H9 (cell line): Measurements from ENCODE around the gene TMEM238. TPM values are rescaled to one million over a fixed set of nuclear protein-coding genes. Genes with fewer than 3 reads are reported as not detected.

Source experiments
- DNase-seq: peaks from one replicate; pipeline ENCODE4 v3.0.0-alpha.2; 2017
- H2AFZ ChIP-seq: one replicate; pipeline ENCODE4 v1.6.1; 2013; ENCODE audit warnings: mild to moderate bottlenecking, low read length, control low read depth, moderate library complexity
- H2AK5ac ChIP-seq: 2 replicates; pipeline ENCODE4 v1.6.1; 2013; ENCODE audit warnings: low read length, control low read depth, mixed read lengths; ENCODE audit not compliant: insufficient read length
- H2BK120ac ChIP-seq: one replicate; pipeline ENCODE4 v1.6.1; 2013; ENCODE audit warnings: low read depth, mild to moderate bottlenecking, low read length, control low read depth, inconsistent platforms; ENCODE audit not compliant: poor library complexity, severe bottlenecking
- H2BK12ac ChIP-seq: 2 replicates; pipeline ENCODE4 v1.6.1; 2013; ENCODE audit warnings: low read length, control low read depth, mixed read lengths, low read depth; ENCODE audit not compliant: insufficient read length
- H2BK15ac ChIP-seq: 2 replicates; pipeline ENCODE4 v1.6.1; 2013; ENCODE audit warnings: low read depth, low read length, control low read depth
- H2BK20ac ChIP-seq: one replicate; pipeline ENCODE4 v1.6.1; 2013; ENCODE audit warnings: low read depth, mild to moderate bottlenecking, low read length, control low read depth, inconsistent platforms; ENCODE audit not compliant: poor library complexity, severe bottlenecking
- H2BK5ac ChIP-seq: 2 replicates; pipeline ENCODE4 v1.6.1; 2013; ENCODE audit warnings: low read length, control low read depth, mixed read lengths; ENCODE audit not compliant: insufficient read length
- H3K14ac ChIP-seq: 2 replicates; pipeline ENCODE4 v1.6.1; 2013; ENCODE audit warnings: low read length, control low read depth; ENCODE audit not compliant: insufficient read depth
- H3K18ac ChIP-seq: 2 replicates; pipeline ENCODE4 v1.6.1; 2013; ENCODE audit warnings: low read depth, mild to moderate bottlenecking, mixed read lengths, low read length, control low read depth; ENCODE audit not compliant: insufficient read length
- H3K23ac ChIP-seq: 2 replicates; pipeline ENCODE4 v1.6.1; 2013; ENCODE audit warnings: low read length, control low read depth, mixed read lengths, low read depth; ENCODE audit not compliant: insufficient read length
- H3K23me2 ChIP-seq: 2 replicates; pipeline ENCODE4 v1.6.1; 2013; ENCODE audit warnings: low read depth, mild to moderate bottlenecking, mixed read lengths, low read length, control low read depth; ENCODE audit not compliant: insufficient read length, poor library complexity, severe bottlenecking
- H3K27ac ChIP-seq: 2 replicates; pipeline ENCODE4 v1.5.1; 2013; ENCODE audit warnings: low read length, control low read depth, mixed read lengths, low read depth; ENCODE audit not compliant: insufficient read length
- H3K27me3 ChIP-seq: 2 replicates; pipeline ENCODE4 v1.6.1; 2013; ENCODE audit warnings: low read length, control low read depth, inconsistent platforms; ENCODE audit not compliant: insufficient read depth
- H3K4ac ChIP-seq: 2 replicates; pipeline ENCODE4 v1.6.1; 2013; ENCODE audit warnings: low read depth, mild to moderate bottlenecking, control low read depth, inconsistent platforms, low read length, moderate library complexity
- H3K4me1 ChIP-seq: 2 replicates; pipeline ENCODE4 v1.6.1; 2013; ENCODE audit warnings: low read length, control low read depth, inconsistent platforms; ENCODE audit not compliant: insufficient read depth
- H3K4me2 ChIP-seq: 2 replicates; pipeline ENCODE4 v1.6.1; 2013; ENCODE audit warnings: low read length, control low read depth, mixed read lengths; ENCODE audit not compliant: insufficient read length, insufficient read depth
- H3K56ac ChIP-seq: 2 replicates; pipeline ENCODE4 v1.6.1; 2013; ENCODE audit warnings: low read depth, mild to moderate bottlenecking, mixed read lengths, low read length, control low read depth; ENCODE audit not compliant: insufficient read length
- H3K79me1 ChIP-seq: 2 replicates; pipeline ENCODE4 v1.6.1; 2013; ENCODE audit warnings: low read depth, mild to moderate bottlenecking, moderate library complexity, low read length, control low read depth, inconsistent platforms; ENCODE audit not compliant: insufficient read depth, poor library complexity, severe bottlenecking
- H3K79me2 ChIP-seq: 2 replicates; pipeline ENCODE4 v1.6.1; 2013; ENCODE audit warnings: low read length, control low read depth, inconsistent platforms; ENCODE audit not compliant: insufficient read depth
- H3K9ac ChIP-seq: 2 replicates; pipeline ENCODE4 v1.6.1; 2013; ENCODE audit warnings: low read length, control low read depth, mixed read lengths; ENCODE audit not compliant: insufficient read length; ENCODE audit errors: extremely low read depth
- H3K9me3 ChIP-seq: one replicate; pipeline ENCODE4 v1.6.1; 2013; ENCODE audit warnings: low read depth, low read length, inconsistent platforms; ENCODE audit not compliant: control insufficient read depth
- H3T11ph ChIP-seq: one replicate; pipeline ENCODE4 v1.6.1; 2013; ENCODE audit warnings: mild to moderate bottlenecking, low read length, control low read depth, inconsistent platforms
- H4K20me1 ChIP-seq: one replicate; pipeline ENCODE4 v1.6.1; 2013; ENCODE audit not compliant: control insufficient read depth, insufficient read length, insufficient read depth
- H4K5ac ChIP-seq: 2 replicates; pipeline ENCODE4 v1.6.1; 2013; ENCODE audit warnings: low read depth, mild to moderate bottlenecking, mixed read lengths, low read length, control low read depth; ENCODE audit not compliant: insufficient read length
- H4K8ac ChIP-seq: replicated peaks from 2 replicates; pipeline ENCODE4 v1.6.1; 2013; ENCODE audit warnings: low read length, control low read depth, mixed read lengths, low read depth; ENCODE audit not compliant: insufficient read length
- H4K91ac ChIP-seq: 2 replicates; pipeline ENCODE4 v1.6.1; 2013; ENCODE audit warnings: low read depth, mild to moderate bottlenecking, moderate library complexity, mixed read lengths, low read length, control low read depth; ENCODE audit not compliant: insufficient read length
- H3K27ac Mint-ChIP-seq, 3 experiments: 2 replicates in 2 of 3; 3 replicates in 1 of 3; pipeline ENCODE4 v1.8.0; 2020 to 2021; ENCODE audit warnings: mixed read lengths in 3 of 3, mild to moderate bottlenecking in 1 of 3, moderate library complexity in 1 of 3
- H3K27me3 Mint-ChIP-seq: 2 replicates; pipeline ENCODE4 v1.8.0; 2021; ENCODE audit warnings: low read depth, mild to moderate bottlenecking, moderate library complexity, mixed read lengths
- H3K36me3 Mint-ChIP-seq, 3 experiments: 2 replicates in 2 of 3; 3 replicates in 1 of 3; pipeline ENCODE4 v1.8.0; 2020 to 2021; ENCODE audit warnings: low read depth in 3 of 3, mixed read lengths in 3 of 3; ENCODE audit not compliant: insufficient read depth in 1 of 3
- H3K4me1 Mint-ChIP-seq, 2 experiments: 2 replicates each; pipeline ENCODE4 v1.8.0; 2020; ENCODE audit warnings: mixed read lengths in 2 of 2
- H3K4me3 Mint-ChIP-seq, 2 experiments: 2 replicates in 1 of 2; 3 replicates in 1 of 2; pipeline ENCODE4 v1.8.0; 2020 to 2021; ENCODE audit warnings: mild to moderate bottlenecking in 2 of 2, mixed read lengths in 2 of 2, moderate library complexity in 1 of 2
- H3K9me3 Mint-ChIP-seq, 2 experiments: 2 replicates in 1 of 2; 3 replicates in 1 of 2; pipeline ENCODE4 v1.8.0; 2020; ENCODE audit warnings: mild to moderate bottlenecking in 2 of 2, mixed read lengths in 2 of 2, moderate library complexity in 1 of 2
- WGBS: extraction: QIAGEN DNeasy Blood & Tissue Kit; methylation state at CpG from one replicate; pipeline ENCODE4 v1.1.7; 2013; ENCODE audit warnings: missing lambda C conversion rate, low lambda C conversion rate, mixed read lengths; ENCODE audit not compliant: insufficient read length; ENCODE audit errors: extremely low coverage; 5-methylcytosine and 5-hydroxymethylcytosine counted together
- total RNA-seq: library from RNA; stranded (reverse); gene quantifications from 2 replicates; pipeline ENCODE4 v1.2.1, GENCODE V29; 2021
- TF ChIP-seq, protein P1 (sequence below): fragments of 200-600 bp; sonication (generic); conservative IDR thresholded peaks from 3 replicates; pipeline ENCODE4 v1.8.0; 2021; ENCODE audit warnings: antibody characterized with exemption, mild to moderate bottlenecking

The TMEM238 gene
- total RNA-seq, 1 experiment from 2014 or later = 4.8 TPM

GRCh38 chr19:55362174-55362989 is 21.7 kb downstream of the TMEM238 start:
- no peaks in the 10 kb centered on the region for H3K79me2 ChIP-seq
- H3K18ac ChIP-seq = no peak overlapping the region
- H2AK5ac ChIP-seq = no peak overlapping the region
- no peak overlapping the region for H2BK20ac ChIP-seq
- no peak overlapping the region for H4K8ac ChIP-seq
- H2BK5ac ChIP-seq = no peak overlapping the region
- Mint-ChIP-seq H3K9me3 (no peaks in the 10 kb centered on the region), H3K27me3 (peaks cover 55% of the 10 kb centered on the region), H3K4me3 (no peak overlapping the region), H3K36me3 (no peaks in the 10 kb centered on the region), H3K27ac (no peak overlapping the region), H3K4me1 (peaks cover 12 to 27% of the 10 kb centered on the region in 2 experiments)
- H4K20me1 ChIP-seq = no peaks in the 10 kb centered on the region
- no peak overlapping the region for H3K4ac ChIP-seq
- H3K23me2 ChIP-seq = no peaks in the 10 kb centered on the region
- H4K5ac ChIP-seq = no peak overlapping the region
- H3K4me1 ChIP-seq = no peaks in the 10 kb centered on the region
- H2BK12ac ChIP-seq = no peak overlapping the region
- no peak for DNase-seq
- H3K56ac ChIP-seq = no peak overlapping the region
- no peak overlapping the region for H4K91ac ChIP-seq
- TF ChIP-seq, protein P1, sequence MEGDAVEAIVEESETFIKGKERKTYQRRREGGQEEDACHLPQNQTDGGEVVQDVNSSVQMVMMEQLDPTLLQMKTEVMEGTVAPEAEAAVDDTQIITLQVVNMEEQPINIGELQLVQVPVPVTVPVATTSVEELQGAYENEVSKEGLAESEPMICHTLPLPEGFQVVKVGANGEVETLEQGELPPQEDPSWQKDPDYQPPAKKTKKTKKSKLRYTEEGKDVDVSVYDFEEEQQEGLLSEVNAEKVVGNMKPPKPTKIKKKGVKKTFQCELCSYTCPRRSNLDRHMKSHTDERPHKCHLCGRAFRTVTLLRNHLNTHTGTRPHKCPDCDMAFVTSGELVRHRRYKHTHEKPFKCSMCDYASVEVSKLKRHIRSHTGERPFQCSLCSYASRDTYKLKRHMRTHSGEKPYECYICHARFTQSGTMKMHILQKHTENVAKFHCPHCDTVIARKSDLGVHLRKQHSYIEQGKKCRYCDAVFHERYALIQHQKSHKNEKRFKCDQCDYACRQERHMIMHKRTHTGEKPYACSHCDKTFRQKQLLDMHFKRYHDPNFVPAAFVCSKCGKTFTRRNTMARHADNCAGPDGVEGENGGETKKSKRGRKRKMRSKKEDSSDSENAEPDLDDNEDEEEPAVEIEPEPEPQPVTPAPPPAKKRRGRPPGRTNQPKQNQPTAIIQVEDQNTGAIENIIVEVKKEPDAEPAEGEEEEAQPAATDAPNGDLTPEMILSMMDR = no peak
- H3K4me2 ChIP-seq = no peak overlapping the region
- no peak overlapping the region for H2BK15ac ChIP-seq
- H2AFZ ChIP-seq = no peak overlapping the region
- no peaks in the 10 kb centered on the region for H3K79me1 ChIP-seq
- no peak overlapping the region for H3T11ph ChIP-seq
- H3K9ac ChIP-seq = no peak overlapping the region
- no peak overlapping the region for H3K23ac ChIP-seq
- no peaks in the 10 kb centered on the region for H3K27me3 ChIP-seq
- no peak overlapping the region for H2BK120ac ChIP-seq
- no peaks in the 10 kb centered on the region for H3K9me3 ChIP-seq
- H3K27ac ChIP-seq = no peak overlapping the region
- WGBS = no CpG with 5 or more reads among the region's 38 CpGs
- peak overlapping the region; percentile 6; the same call in 1 of the 2 replicates for H3K14ac ChIP-seq
